H9 (cell line): ENCODE measurements around the gene DNAJC5. TPM values are rescaled to one million over a fixed set of nuclear protein-coding genes. Genes with fewer than 3 reads are reported as not detected.

ENCODE experiments used
- DNase-seq: peaks from one replicate; pipeline ENCODE4 v3.0.0-alpha.2; 2017
- H2AFZ ChIP-seq: one replicate; pipeline ENCODE4 v1.6.1; 2013; ENCODE audit warnings: mild to moderate bottlenecking, low read length, control low read depth, moderate library complexity
- H2AK5ac ChIP-seq: 2 replicates; pipeline ENCODE4 v1.6.1; 2013; ENCODE audit warnings: low read length, control low read depth, mixed read lengths; ENCODE audit not compliant: insufficient read length
- H2BK120ac ChIP-seq: one replicate; pipeline ENCODE4 v1.6.1; 2013; ENCODE audit warnings: low read depth, mild to moderate bottlenecking, low read length, control low read depth, inconsistent platforms; ENCODE audit not compliant: poor library complexity, severe bottlenecking
- H2BK12ac ChIP-seq: 2 replicates; pipeline ENCODE4 v1.6.1; 2013; ENCODE audit warnings: low read length, control low read depth, mixed read lengths, low read depth; ENCODE audit not compliant: insufficient read length
- H2BK15ac ChIP-seq: 2 replicates; pipeline ENCODE4 v1.6.1; 2013; ENCODE audit warnings: low read depth, low read length, control low read depth
- H2BK20ac ChIP-seq: one replicate; pipeline ENCODE4 v1.6.1; 2013; ENCODE audit warnings: low read depth, mild to moderate bottlenecking, low read length, control low read depth, inconsistent platforms; ENCODE audit not compliant: poor library complexity, severe bottlenecking
- H2BK5ac ChIP-seq: 2 replicates; pipeline ENCODE4 v1.6.1; 2013; ENCODE audit warnings: low read length, control low read depth, mixed read lengths; ENCODE audit not compliant: insufficient read length
- H3K14ac ChIP-seq: 2 replicates; pipeline ENCODE4 v1.6.1; 2013; ENCODE audit warnings: low read length, control low read depth; ENCODE audit not compliant: insufficient read depth
- H3K18ac ChIP-seq: 2 replicates; pipeline ENCODE4 v1.6.1; 2013; ENCODE audit warnings: low read depth, mild to moderate bottlenecking, mixed read lengths, low read length, control low read depth; ENCODE audit not compliant: insufficient read length
- H3K23ac ChIP-seq: 2 replicates; pipeline ENCODE4 v1.6.1; 2013; ENCODE audit warnings: low read length, control low read depth, mixed read lengths, low read depth; ENCODE audit not compliant: insufficient read length
- H3K23me2 ChIP-seq: 2 replicates; pipeline ENCODE4 v1.6.1; 2013; ENCODE audit warnings: low read depth, mild to moderate bottlenecking, mixed read lengths, low read length, control low read depth; ENCODE audit not compliant: insufficient read length, poor library complexity, severe bottlenecking
- H3K27ac ChIP-seq: 2 replicates; pipeline ENCODE4 v1.5.1; 2013; ENCODE audit warnings: low read length, control low read depth, mixed read lengths, low read depth; ENCODE audit not compliant: insufficient read length
- H3K27me3 ChIP-seq: 2 replicates; pipeline ENCODE4 v1.6.1; 2013; ENCODE audit warnings: low read length, control low read depth, inconsistent platforms; ENCODE audit not compliant: insufficient read depth
- H3K4ac ChIP-seq: 2 replicates; pipeline ENCODE4 v1.6.1; 2013; ENCODE audit warnings: low read depth, mild to moderate bottlenecking, control low read depth, inconsistent platforms, low read length, moderate library complexity
- H3K4me1 ChIP-seq: 2 replicates; pipeline ENCODE4 v1.6.1; 2013; ENCODE audit warnings: low read length, control low read depth, inconsistent platforms; ENCODE audit not compliant: insufficient read depth
- H3K4me2 ChIP-seq: 2 replicates; pipeline ENCODE4 v1.6.1; 2013; ENCODE audit warnings: low read length, control low read depth, mixed read lengths; ENCODE audit not compliant: insufficient read length, insufficient read depth
- H3K56ac ChIP-seq: 2 replicates; pipeline ENCODE4 v1.6.1; 2013; ENCODE audit warnings: low read depth, mild to moderate bottlenecking, mixed read lengths, low read length, control low read depth; ENCODE audit not compliant: insufficient read length
- H3K79me1 ChIP-seq: 2 replicates; pipeline ENCODE4 v1.6.1; 2013; ENCODE audit warnings: low read depth, mild to moderate bottlenecking, moderate library complexity, low read length, control low read depth, inconsistent platforms; ENCODE audit not compliant: insufficient read depth, poor library complexity, severe bottlenecking
- H3K79me2 ChIP-seq: 2 replicates; pipeline ENCODE4 v1.6.1; 2013; ENCODE audit warnings: low read length, control low read depth, inconsistent platforms; ENCODE audit not compliant: insufficient read depth
- H3K9ac ChIP-seq: 2 replicates; pipeline ENCODE4 v1.6.1; 2013; ENCODE audit warnings: low read length, control low read depth, mixed read lengths; ENCODE audit not compliant: insufficient read length; ENCODE audit errors: extremely low read depth
- H3K9me3 ChIP-seq: one replicate; pipeline ENCODE4 v1.6.1; 2013; ENCODE audit warnings: low read depth, low read length, inconsistent platforms; ENCODE audit not compliant: control insufficient read depth
- H3T11ph ChIP-seq: one replicate; pipeline ENCODE4 v1.6.1; 2013; ENCODE audit warnings: mild to moderate bottlenecking, low read length, control low read depth, inconsistent platforms
- H4K20me1 ChIP-seq: one replicate; pipeline ENCODE4 v1.6.1; 2013; ENCODE audit not compliant: control insufficient read depth, insufficient read length, insufficient read depth
- H4K5ac ChIP-seq: 2 replicates; pipeline ENCODE4 v1.6.1; 2013; ENCODE audit warnings: low read depth, mild to moderate bottlenecking, mixed read lengths, low read length, control low read depth; ENCODE audit not compliant: insufficient read length
- H4K8ac ChIP-seq: replicated peaks from 2 replicates; pipeline ENCODE4 v1.6.1; 2013; ENCODE audit warnings: low read length, control low read depth, mixed read lengths, low read depth; ENCODE audit not compliant: insufficient read length
- H4K91ac ChIP-seq: 2 replicates; pipeline ENCODE4 v1.6.1; 2013; ENCODE audit warnings: low read depth, mild to moderate bottlenecking, moderate library complexity, mixed read lengths, low read length, control low read depth; ENCODE audit not compliant: insufficient read length
- H3K27ac Mint-ChIP-seq, 3 experiments: 2 replicates in 2 of 3; 3 replicates in 1 of 3; pipeline ENCODE4 v1.8.0; 2020 to 2021; ENCODE audit warnings: mixed read lengths in 3 of 3, mild to moderate bottlenecking in 1 of 3, moderate library complexity in 1 of 3
- H3K27me3 Mint-ChIP-seq: 2 replicates; pipeline ENCODE4 v1.8.0; 2021; ENCODE audit warnings: low read depth, mild to moderate bottlenecking, moderate library complexity, mixed read lengths
- H3K36me3 Mint-ChIP-seq, 3 experiments: 2 replicates in 2 of 3; 3 replicates in 1 of 3; pipeline ENCODE4 v1.8.0; 2020 to 2021; ENCODE audit warnings: low read depth in 3 of 3, mixed read lengths in 3 of 3; ENCODE audit not compliant: insufficient read depth in 1 of 3
- H3K4me1 Mint-ChIP-seq, 2 experiments: 2 replicates each; pipeline ENCODE4 v1.8.0; 2020; ENCODE audit warnings: mixed read lengths in 2 of 2
- H3K4me3 Mint-ChIP-seq, 2 experiments: 2 replicates in 1 of 2; 3 replicates in 1 of 2; pipeline ENCODE4 v1.8.0; 2020 to 2021; ENCODE audit warnings: mild to moderate bottlenecking in 2 of 2, mixed read lengths in 2 of 2, moderate library complexity in 1 of 2
- H3K9me3 Mint-ChIP-seq, 2 experiments: 2 replicates in 1 of 2; 3 replicates in 1 of 2; pipeline ENCODE4 v1.8.0; 2020; ENCODE audit warnings: mild to moderate bottlenecking in 2 of 2, mixed read lengths in 2 of 2, moderate library complexity in 1 of 2
- WGBS: extraction: QIAGEN DNeasy Blood & Tissue Kit; methylation state at CpG from one replicate; pipeline ENCODE4 v1.1.7; 2013; ENCODE audit warnings: missing lambda C conversion rate, low lambda C conversion rate, mixed read lengths; ENCODE audit not compliant: insufficient read length; ENCODE audit errors: extremely low coverage; 5-methylcytosine and 5-hydroxymethylcytosine counted together
- total RNA-seq: library from RNA; stranded (reverse); gene quantifications from 2 replicates; pipeline ENCODE4 v1.2.1, GENCODE V29; 2021
- TF ChIP-seq, protein P1 (sequence below): fragments of 200-600 bp; sonication (generic); conservative IDR thresholded peaks from 3 replicates; pipeline ENCODE4 v1.8.0; 2021; ENCODE audit warnings: antibody characterized with exemption, mild to moderate bottlenecking

Gene DNAJC5
- total RNA-seq, 1 experiment from 2014 or later, result 43.0 TPM

DNA sequence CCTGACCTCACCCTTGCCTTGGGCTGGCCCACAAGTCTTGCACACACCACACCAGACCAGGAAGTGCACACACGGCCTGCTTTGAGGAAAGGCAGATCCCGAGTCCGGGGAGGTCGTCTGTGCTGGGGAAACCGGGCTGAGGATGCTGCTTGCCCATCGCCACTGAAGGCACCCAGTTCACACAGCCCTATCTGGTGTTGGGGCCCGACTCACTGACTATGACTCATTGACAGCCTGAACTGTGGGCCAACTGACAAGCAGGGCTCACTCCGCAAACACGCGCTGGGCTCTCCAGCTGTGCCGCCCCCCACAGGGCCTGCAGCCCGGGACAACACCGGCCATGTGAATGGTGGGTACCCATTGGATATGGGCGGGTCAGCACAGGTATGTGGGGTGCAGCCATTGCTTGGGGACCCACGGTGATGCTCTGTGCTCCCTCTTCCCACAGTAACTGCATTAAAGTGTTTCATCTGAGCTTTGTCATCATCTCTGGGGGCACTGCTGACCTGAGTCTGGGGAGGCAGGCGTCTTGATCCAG is 82.9 kb downstream of the DNAJC5 start:
- Histone ChIP-seq H3K4ac (no peak overlapping the region), H2BK12ac (no peak overlapping the region), H4K5ac (no peak overlapping the region), H2BK20ac (no peak overlapping the region), H3K56ac (no peak overlapping the region), H3K4me1 (peaks cover 3% of the 10 kb centered on the region; the same call in 1 of the 2 replicates), H4K20me1 (no peaks in the 10 kb centered on the region), H4K8ac (no peak overlapping the region), H2AK5ac (no peak overlapping the region), H3K14ac (no peak overlapping the region; the same call in 1 of the 2 replicates), H3K79me2 (peaks cover 4% of the 10 kb centered on the region; the same call in 1 of the 2 replicates), H3K23ac (no peak overlapping the region), H3K23me2 (peaks cover 13% of the 10 kb centered on the region), H3K18ac (no peak overlapping the region), H4K91ac (no peak overlapping the region), H3K9me3 (no peaks in the 10 kb centered on the region), H3K4me2 (no peak overlapping the region), H2AFZ (no peak overlapping the region), H3K27ac (no peak overlapping the region), H3K27me3 (no peaks in the 10 kb centered on the region), H2BK120ac (no peak overlapping the region), H3K9ac (no peak overlapping the region), H2BK5ac (no peak overlapping the region), H3K79me1 (peaks cover 6% of the 10 kb centered on the region), H2BK15ac (no peak overlapping the region), H3T11ph (no peak overlapping the region)
- Mint-ChIP-seq H3K4me3 (peak overlapping the region; percentile 72 to 86; a peak in 2 of 5 replicates), H3K9me3 (no peaks in the 10 kb centered on the region), H3K27me3 (peaks cover 3% of the 10 kb centered on the region; the same call in 1 of the 2 replicates), H3K36me3 (peaks cover 4 to 13% (median 8%) of the 10 kb centered on the region in 3 experiments), H3K27ac (no peak overlapping the region; a peak in 1 of 7 replicates), H3K4me1 (peaks cover 30 to 37% of the 10 kb centered on the region in 2 experiments)
- no CpG with 5 or more reads among the region's 16 CpGs for WGBS
- TF ChIP-seq, protein P1, sequence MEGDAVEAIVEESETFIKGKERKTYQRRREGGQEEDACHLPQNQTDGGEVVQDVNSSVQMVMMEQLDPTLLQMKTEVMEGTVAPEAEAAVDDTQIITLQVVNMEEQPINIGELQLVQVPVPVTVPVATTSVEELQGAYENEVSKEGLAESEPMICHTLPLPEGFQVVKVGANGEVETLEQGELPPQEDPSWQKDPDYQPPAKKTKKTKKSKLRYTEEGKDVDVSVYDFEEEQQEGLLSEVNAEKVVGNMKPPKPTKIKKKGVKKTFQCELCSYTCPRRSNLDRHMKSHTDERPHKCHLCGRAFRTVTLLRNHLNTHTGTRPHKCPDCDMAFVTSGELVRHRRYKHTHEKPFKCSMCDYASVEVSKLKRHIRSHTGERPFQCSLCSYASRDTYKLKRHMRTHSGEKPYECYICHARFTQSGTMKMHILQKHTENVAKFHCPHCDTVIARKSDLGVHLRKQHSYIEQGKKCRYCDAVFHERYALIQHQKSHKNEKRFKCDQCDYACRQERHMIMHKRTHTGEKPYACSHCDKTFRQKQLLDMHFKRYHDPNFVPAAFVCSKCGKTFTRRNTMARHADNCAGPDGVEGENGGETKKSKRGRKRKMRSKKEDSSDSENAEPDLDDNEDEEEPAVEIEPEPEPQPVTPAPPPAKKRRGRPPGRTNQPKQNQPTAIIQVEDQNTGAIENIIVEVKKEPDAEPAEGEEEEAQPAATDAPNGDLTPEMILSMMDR, result no peak
- DNase-seq, result peak; percentile 28
